ENCODE results near the gene TNNI2. TPM values are rescaled to one million over a fixed set of nuclear protein-coding genes. Genes with fewer than 3 reads are reported as not detected.

TNNI2 gene
- polyA plus RNA-seq, 1 of the 3 experiments (the other 2 are of a cell fraction): not detected

- TF ChIP-seq EP300 (IDR thresholded peaks at IDR 0.05; ENCODE audit: borderline replicate concordance in 1 of 2, low read depth in 1 of 2, low read length in 1 of 2): no peak
Observed at GRCh38 chr11:1792461-1792860, 46.3 kb upstream of the TNNI2 start (continued).

- no peak overlapping the region for H2AFZ ChIP-seq (ENCODE audit: low read depth)
- WGBS (ENCODE audit: low lambda C conversion rate): 66% methylated on average over 3 of the region's 3 CpGs
- peaks cover 0 to 4% of the 10 kb centered on the region in 2 experiments; a peak in 1 of 4 replicates for H3K4me1 ChIP-seq (ENCODE audit: control insufficient read depth in 1 of 2, insufficient read depth in 2 of 2, low read depth in 1 of 2, low read length in 1 of 2)
- H3K27ac ChIP-seq (ENCODE audit: low read depth in 2 of 2, low read length in 1 of 2): no peak overlapping the region
- no peak overlapping the region for H3K4me3 ChIP-seq (ENCODE audit: low read depth in 2 of 2, low read length in 1 of 2)
- ChIA-PET POLR2A (no interaction called here), CTCF (interaction anchor here (0.6 to 1.8 kb wide), 3 partner anchors 23 to 1359 kb away, joined by 3 to 4 read pairs (median 4); no protein-coding TSS in a partner anchor)
- no peaks in the 10 kb centered on the region for H3K36me3 ChIP-seq (replicated peaks in 1 of 2; ENCODE audit: control insufficient read depth in 1 of 2, insufficient read depth in 2 of 2, low read length in 1 of 2)
- H3K4me2 ChIP-seq: no peak overlapping the region
- TF ChIP-seq POLR2AphosphoS5 (IDR thresholded peaks at IDR 0.05; ENCODE audit: low read depth, low read length): no peak
- no peak for TF ChIP-seq TAF1 (IDR thresholded peaks at IDR 0.05; ENCODE audit: borderline replicate concordance, low read depth, low read length)
- TF ChIP-seq RCOR1 (IDR thresholded peaks at IDR 0.05; ENCODE audit: low read length): no peak
- no peak for TF ChIP-seq YY1 (IDR thresholded peaks at IDR 0.05; ENCODE audit: low read depth)
- no peak for TF ChIP-seq USF1 (IDR thresholded peaks at IDR 0.05; ENCODE audit: borderline replicate concordance, low read depth)
- TF ChIP-seq EP300 (IDR thresholded peaks at IDR 0.05; ENCODE audit: borderline replicate concordance in 1 of 2, low read depth in 1 of 2, low read length in 1 of 2): no peak
- no peak for TF ChIP-seq MXI1 (IDR thresholded peaks at IDR 0.05; ENCODE audit: low read depth, low read length)
- no peak for TF ChIP-seq SIN3A (IDR thresholded peaks at IDR 0.05; ENCODE audit: borderline replicate concordance, low read depth, low read length)
- no peak for TF ChIP-seq SMC3 (IDR thresholded peaks at IDR 0.05; ENCODE audit: low read depth, low read length)
- TF ChIP-seq GATA2 (CRISPR knock-in tag; IDR thresholded peaks at IDR 0.05): no peak
- TF ChIP-seq FOXJ3 (CRISPR knock-in tag; IDR thresholded peaks at IDR 0.05): no peak
- no peak overlapping the region for H3K9ac ChIP-seq
- DNase-seq: no peak
- no peaks in the 10 kb centered on the region for H3K9me3 ChIP-seq
- H3K79me2 ChIP-seq (ENCODE audit: insufficient read depth): no peaks in the 10 kb centered on the region
- no peaks in the 10 kb centered on the region for H4K20me1 ChIP-seq (ENCODE audit: insufficient read depth)
- H3K27me3 ChIP-seq (ENCODE audit: insufficient read depth): peaks cover 9% of the 10 kb centered on the region; the same call in 1 of the 2 replicates
- H3K9me2 ChIP-seq: no peaks in the 10 kb centered on the region
- peaks cover 3% of the 10 kb centered on the region for H3F3A ChIP-seq (replicated peaks; ENCODE audit: insufficient read depth)
Observed at GRCh38 chr11:1793081-1793480, 45.7 kb upstream of the TNNI2 start.

GRCh38 chr11:1796413-1797011, 42.3 kb upstream of the TNNI2 start:
- H3K4me3 ChIP-seq (ENCODE audit: low read depth in 2 of 2, low read length in 1 of 2): no peak overlapping the region
- CTCF ChIA-PET: interaction anchor here (1.0 to 2.3 kb wide), 4 partner anchors 28 to 144 kb away, joined by 3 to 9 read pairs (median 6); no protein-coding TSS in a partner anchor
- POLR2A ChIA-PET: no interaction called here
- H3K9me3 ChIP-seq: no peaks in the 10 kb centered on the region
- DNase-seq: no peak
- no peaks in the 10 kb centered on the region for H3K9me2 ChIP-seq
- peaks cover 3% of the 10 kb centered on the region for H3F3A ChIP-seq (replicated peaks; ENCODE audit: insufficient read depth)
- H3K79me2 ChIP-seq (ENCODE audit: insufficient read depth): no peaks in the 10 kb centered on the region
- H3K4me2 ChIP-seq: no peak overlapping the region
- peaks cover 0 to 4% of the 10 kb centered on the region in 2 experiments; a peak in 1 of 4 replicates for H3K4me1 ChIP-seq (ENCODE audit: control insufficient read depth in 1 of 2, insufficient read depth in 2 of 2, low read depth in 1 of 2, low read length in 1 of 2)
- H3K27ac ChIP-seq (ENCODE audit: low read depth in 2 of 2, low read length in 1 of 2): no peak overlapping the region
- H3K9ac ChIP-seq: no peak overlapping the region
- WGBS (ENCODE audit: low lambda C conversion rate): 63% methylated on average over 10 of the region's 12 CpGs
- no peaks in the 10 kb centered on the region for H4K20me1 ChIP-seq (ENCODE audit: insufficient read depth)
- no peaks in the 10 kb centered on the region for H3K36me3 ChIP-seq (replicated peaks in 1 of 2; ENCODE audit: control insufficient read depth in 1 of 2, insufficient read depth in 2 of 2, low read length in 1 of 2)
- no peak overlapping the region for H2AFZ ChIP-seq (ENCODE audit: low read depth)
- peaks cover 9% of the 10 kb centered on the region; the same call in 1 of the 2 replicates for H3K27me3 ChIP-seq (ENCODE audit: insufficient read depth)
- TF ChIP-seq TEAD4 (IDR thresholded peaks at IDR 0.05; ENCODE audit: borderline replicate concordance, insufficient read depth): no peak
- TF ChIP-seq PBX3 (IDR thresholded peaks at IDR 0.05): no peak
- no peak for TF ChIP-seq FOSL2 (IDR thresholded peaks at IDR 0.05; ENCODE audit: borderline replicate concordance, low read depth)
- TF ChIP-seq RAD21 (IDR thresholded peaks at IDR 0.05; ENCODE audit: low read length): no peak
- no peak for TF ChIP-seq IRF3 (IDR thresholded peaks at IDR 0.05; ENCODE audit: low read depth, low read length)
- TF ChIP-seq SIN3A (IDR thresholded peaks at IDR 0.05; ENCODE audit: borderline replicate concordance, low read depth, low read length): no peak
- TF ChIP-seq REST (IDR thresholded peaks at IDR 0.05; ENCODE audit: low read depth, low read length): no peak
- TF ChIP-seq FOXM1 (IDR thresholded peaks at IDR 0.05; ENCODE audit: low read depth): no peak
- no peak for TF ChIP-seq RCOR1 (IDR thresholded peaks at IDR 0.05; ENCODE audit: low read length)

All from SK-N-SH (cell line).